ENCODE results near the gene JAZF1.

JAZF1 gene

GRCh38 chr7:28224675-28225074 is 44.1 kb upstream of the JAZF1 start:
- TF ChIP-seq CREB1 (IDR thresholded peaks at IDR 0.05; ENCODE audit: low read depth) (no peak), EGR1 (IDR thresholded peaks at IDR 0.05) (no peak), MAX (IDR thresholded peaks at IDR 0.05) (no peak), TAF1 (IDR thresholded peaks at IDR 0.05; ENCODE audit: low read depth) (no peak), USF1 (IDR thresholded peaks at IDR 0.05) (no peak), ZBTB7A (IDR thresholded peaks at IDR 0.05; ENCODE audit: low read depth) (no peak), RAD21 (IDR thresholded peaks at IDR 0.05; ENCODE audit: low read depth) (no peak), TEAD4 (IDR thresholded peaks at IDR 0.05) (no peak), CEBPB (IDR thresholded peaks at IDR 0.05) (no peak), TCF12 (IDR thresholded peaks at IDR 0.05; ENCODE audit: low read depth) (no peak), FOXM1 (IDR thresholded peaks at IDR 0.05; ENCODE audit: borderline replicate concordance, low read depth) (no peak), EP300 (IDR thresholded peaks at IDR 0.05; ENCODE audit: borderline replicate concordance) (no peak), YY1 (IDR thresholded peaks at IDR 0.05; ENCODE audit: low read depth) (no peak), REST (IDR thresholded peaks at IDR 0.05; ENCODE audit: low read depth) (no peak), NFIC (IDR thresholded peaks at IDR 0.05) (no peak)

- no peak for TF ChIP-seq YY1 (IDR thresholded peaks at IDR 0.05; ENCODE audit: low read depth)
- TF ChIP-seq TAF1 (IDR thresholded peaks at IDR 0.05; ENCODE audit: low read depth) = no peak
- no peak for TF ChIP-seq REST (IDR thresholded peaks at IDR 0.05; ENCODE audit: low read depth)
- TF ChIP-seq USF1 (IDR thresholded peaks at IDR 0.05) = no peak
- TF ChIP-seq FOXM1 (IDR thresholded peaks at IDR 0.05; ENCODE audit: borderline replicate concordance, low read depth) = no peak
- no peak for TF ChIP-seq CREB1 (IDR thresholded peaks at IDR 0.05; ENCODE audit: low read depth)
- TF ChIP-seq EGR1 (IDR thresholded peaks at IDR 0.05) = no peak
- TF ChIP-seq TEAD4 (IDR thresholded peaks at IDR 0.05) = no peak
- no peak for TF ChIP-seq TCF12 (IDR thresholded peaks at IDR 0.05; ENCODE audit: low read depth)
- TF ChIP-seq ZBTB7A (IDR thresholded peaks at IDR 0.05; ENCODE audit: low read depth) = no peak
- TF ChIP-seq EP300 (IDR thresholded peaks at IDR 0.05; ENCODE audit: borderline replicate concordance) = no peak
- no peak for TF ChIP-seq CEBPB (IDR thresholded peaks at IDR 0.05)
- TF ChIP-seq RAD21 (IDR thresholded peaks at IDR 0.05; ENCODE audit: low read depth) = no peak
- no peak for TF ChIP-seq MAX (IDR thresholded peaks at IDR 0.05)
- no peak for TF ChIP-seq NFIC (IDR thresholded peaks at IDR 0.05)
Measured at GRCh38 chr7:28224172-28224571, 43.6 kb upstream of the JAZF1 start.

- TF ChIP-seq TEAD4 (IDR thresholded peaks at IDR 0.05) = no peak
- TF ChIP-seq TCF12 (IDR thresholded peaks at IDR 0.05; ENCODE audit: low read depth) = no peak
- no peak for TF ChIP-seq REST (IDR thresholded peaks at IDR 0.05; ENCODE audit: low read depth)
- no peak for TF ChIP-seq RAD21 (IDR thresholded peaks at IDR 0.05; ENCODE audit: low read depth)
Measured at GRCh38 chr7:28222636-28223035, 42.0 kb upstream of the JAZF1 start.

GRCh38 chr7:28219793-28220192 is 39.2 kb upstream of the JAZF1 start:
- TF ChIP-seq REST (IDR thresholded peaks at IDR 0.05; ENCODE audit: low read depth) (no peak), TCF12 (IDR thresholded peaks at IDR 0.05; ENCODE audit: low read depth) (no peak), NFIC (IDR thresholded peaks at IDR 0.05) (no peak), CREB1 (IDR thresholded peaks at IDR 0.05; ENCODE audit: low read depth) (no peak), EP300 (IDR thresholded peaks at IDR 0.05; ENCODE audit: borderline replicate concordance) (no peak), ZBTB7A (IDR thresholded peaks at IDR 0.05; ENCODE audit: low read depth) (no peak), EGR1 (IDR thresholded peaks at IDR 0.05) (no peak), FOXM1 (IDR thresholded peaks at IDR 0.05; ENCODE audit: borderline replicate concordance, low read depth) (no peak), CEBPB (IDR thresholded peaks at IDR 0.05) (no peak), MAX (IDR thresholded peaks at IDR 0.05) (no peak), YY1 (IDR thresholded peaks at IDR 0.05; ENCODE audit: low read depth) (no peak), TAF1 (IDR thresholded peaks at IDR 0.05; ENCODE audit: low read depth) (no peak), RAD21 (IDR thresholded peaks at IDR 0.05; ENCODE audit: low read depth) (no peak), TEAD4 (IDR thresholded peaks at IDR 0.05) (no peak), USF1 (IDR thresholded peaks at IDR 0.05) (no peak)
